IMR-90 (cell line): ENCODE data around the gene SGPL1.

Experiments
- CEBPB ChIP-seq: IDR thresholded peaks from 2 replicates; pipeline ENCODE4 v1.6.1; 2012; ENCODE audit warnings: low read depth, low read length, improper control_type of control experiment
- CHD1 ChIP-seq: IDR thresholded peaks from 2 replicates; pipeline ENCODE4 v1.6.1; 2012; ENCODE audit warnings: low read depth, low read length, improper control_type of control experiment
- CTCF ChIP-seq: conservative IDR thresholded peaks from 2 replicates; pipeline ENCODE4 v1.5.1; 2012; ENCODE audit warnings: mild to moderate bottlenecking, low read depth, low read length, improper control_type of control experiment
- MAFK ChIP-seq: IDR thresholded peaks from 2 replicates; pipeline ENCODE4 v1.6.1; 2012; ENCODE audit warnings: low read depth, low read length, improper control_type of control experiment
- MAZ ChIP-seq: IDR thresholded peaks from 2 replicates; pipeline ENCODE4 v1.6.1; 2012; ENCODE audit warnings: low read depth, mild to moderate bottlenecking, low read length, improper control_type of control experiment, moderate library complexity, borderline replicate concordance
- MXI1 ChIP-seq: IDR thresholded peaks from 2 replicates; pipeline ENCODE4 v1.6.1; 2012; ENCODE audit warnings: low read depth, mild to moderate bottlenecking, low read length, moderate library complexity, borderline replicate concordance
- NFE2L2 ChIP-seq: fragments of 150-350 bp; IDR thresholded peaks from 2 replicates; pipeline ENCODE4 v1.6.1; 2016; ENCODE audit warnings: low read depth, mild to moderate bottlenecking, low read length
- POLR2A ChIP-seq: IDR thresholded peaks from 2 replicates; pipeline ENCODE4 v1.6.1; 2012; ENCODE audit warnings: mild to moderate bottlenecking, low read depth, low read length
- RAD21 ChIP-seq: IDR thresholded peaks from 2 replicates; pipeline ENCODE4 v1.6.1; 2012; ENCODE audit warnings: low read length, improper control_type of control experiment
- RFX5 ChIP-seq: IDR thresholded peaks from 2 replicates; pipeline ENCODE4 v1.8.0; 2012; ENCODE audit warnings: low read depth, mild to moderate bottlenecking, low read length, moderate library complexity
- USF2 ChIP-seq: fragments of 150-350 bp; IDR thresholded peaks from 2 replicates; pipeline ENCODE4 v1.6.1; 2017; ENCODE audit warnings: mild to moderate bottlenecking, antibody characterized with exemption, low read length, low read depth

GRCh38 chr10:70779511-70780369 is 36.0 kb upstream of the SGPL1 start:
- TF ChIP-seq CTCF (no peak), MXI1 (no peak), RFX5 (no peak), NFE2L2 (no peak), USF2 (no peak), MAZ (no peak), RAD21 (no peak), MAFK (no peak), POLR2A (no peak), CHD1 (no peak), CEBPB (no peak)
